Spleen (tissue), 11 donors: ENCODE results near the gene NUP210. TPM values are rescaled to one million over a fixed set of nuclear protein-coding genes. Genes with fewer than 3 reads are reported as not detected.

Source experiments
- DNase-seq: peaks from one replicate; pipeline ENCODE4 v3.0.0-alpha.2; 2020
- H3K27ac ChIP-seq, 8 donors: fragments of 200-600 bp; sonication (generic) in 7 of 8; 1 replicate in 4 of 8; 2 replicates in 4 of 8; pipeline versions ENCODE4 v1.5.0 to v1.8.0; 2016 to 2021; ENCODE audit warnings: inconsistent platforms in 4 of 8, mild to moderate bottlenecking in 4 of 8, moderate library complexity in 1 of 8
- H3K27me3 ChIP-seq, 7 donors: fragments of 200-600 bp; sonication (generic) in 6 of 7; replicated peaks in 1 of 7; 1 replicate in 4 of 7; 2 replicates in 3 of 7; pipeline versions ENCODE4 v1.5.0 to v1.8.0; 2016 to 2021; ENCODE audit warnings: inconsistent platforms in 3 of 7, mild to moderate bottlenecking in 1 of 7
- H3K36me3 ChIP-seq, 6 donors: fragments of 200-600 bp; sonication (generic) in 5 of 6; 1 replicate in 4 of 6; 2 replicates in 2 of 6; pipeline versions ENCODE4 v1.5.0 to v1.8.0; 2016 to 2021; ENCODE audit warnings: inconsistent platforms in 2 of 6
- H3K4me1 ChIP-seq, 6 donors: fragments of 200-600 bp; sonication (generic) in 5 of 6; 1 replicate in 3 of 6; 2 replicates in 3 of 6; pipeline versions ENCODE4 v1.5.0 to v1.8.0; 2016 to 2021; ENCODE audit warnings: inconsistent platforms in 3 of 6
- H3K4me3 ChIP-seq, 8 donors: fragments of 200-600 bp; sonication (generic) in 7 of 8; 1 replicate in 4 of 8; 2 replicates in 4 of 8; pipeline versions ENCODE4 v1.5.0 to v1.8.0; 2016 to 2021; ENCODE audit warnings: inconsistent platforms in 4 of 8, mild to moderate bottlenecking in 4 of 8, moderate library complexity in 2 of 8
- H3K9me3 ChIP-seq, 8 donors: fragments of 200-600 bp; sonication (generic) in 7 of 8; 1 replicate in 4 of 8; 2 replicates in 4 of 8; pipeline versions ENCODE4 v1.5.0 to v1.8.0; 2016 to 2021; ENCODE audit warnings: inconsistent platforms in 4 of 8
- CTCF ChIP-seq, 11 experiments: fragments of 200-600 bp in 7 of 11; fragments of 450-650 bp in 4 of 11; sonication (generic) in 4 of 11; IDR thresholded peaks in 8 of 11; conservative IDR thresholded peaks in 3 of 11; 1 replicate in 7 of 11; 2 replicates in 4 of 11; pipeline versions ENCODE4 v1.4.0 to v1.8.0; 2016 to 2021; ENCODE audit warnings: antibody characterized with exemption in 11 of 11, inconsistent platforms in 4 of 11, mild to moderate bottlenecking in 1 of 11
- POLR2A ChIP-seq, 3 donors: fragments of 450-650 bp; IDR thresholded peaks; one replicate each; pipeline ENCODE4 v1.5.1; 2017; ENCODE audit warnings: antibody characterized with exemption in 3 of 3, mild to moderate bottlenecking in 1 of 3
- POLR2AphosphoS5 ChIP-seq, 3 donors: sonication (generic); formaldehyde crosslinking; IDR thresholded peaks; one replicate each; pipeline ENCODE4 v1.5.1; 2017; ENCODE audit warnings: antibody characterized with exemption in 3 of 3
- WGBS, 5 donors: extraction: QIAGEN DNeasy Blood & Tissue Kit in 3 of 5; methylation state at CpG; one replicate each; pipeline versions ENCODE4 v1.1.5 to v1.1.7; 2013 to 2018; 5-methylcytosine and 5-hydroxymethylcytosine counted together
- intact Hi-C: fragments of 100-400 bp; cut with DNase I; formaldehyde crosslinking; loops from one replicate; pipeline ENCODE4 v1.15.0; 2023; ENCODE audit warnings: low total_unique reads
- polyA plus RNA-seq, 3 donors: library from polyadenylated mRNA; stranded (reverse); fragments of 200-250 nt; gene quantifications; one replicate each; pipeline ENCODE4 v1.2.1, GENCODE V29; 2013
- total RNA-seq, 7 donors: library from RNA; depleted of rRNA in 3 of 7; stranded (reverse); fragments of >200 nt in 3 of 7; fragmentation: NEBNext Ultra II Directional in 4 of 7; extraction: Animal tissue kit (Norgen Biotek cat#: 25700) in 4 of 7; gene quantifications; one replicate each; pipeline versions ENCODE4 v1.1.0 to v1.2.1, GENCODE V29; 2016 to 2021
- donor health status: healthy with polysubstance abuse.
- donor health status: DM: no; HTN: no; CAD: no; lungs with moderate emphysema.
- donor health status: DM: no; HTN: no; CAD: no.
- donor health status: Bipolar disorder and iron deficiency.
- donor health status: healthy.
- donor health status: DM: no; HTN: no; CAD: no.
- donor health status: DM: yes; HTN: yes; CAD: no.

The NUP210 gene
- total and polyA plus RNA-seq, 10 donors: 20.1 to 76.8 (median 58.2) TPM

GRCh38 chr3:13397316-13397715, 22.8 kb downstream of the NUP210 start:
- Histone ChIP-seq H3K27ac (no peak overlapping the region), H3K9me3 (no peaks in the 10 kb centered on the region), H3K27me3 (no peaks in the 10 kb centered on the region), H3K4me1 (peaks cover 0 to 11% (median 0%) of the 10 kb centered on the region in 6 donors), H3K4me3 (no peak overlapping the region), H3K36me3 (peaks cover 0 to 83% (median 54%) of the 10 kb centered on the region in 6 donors)
- no peak for DNase-seq
- intact Hi-C loops: loop anchor here (10.0 kb wide), 1 partner anchor 47 kb away; no protein-coding TSS in a partner anchor
- 89 to 98% (median 93%) methylated on average over 6 to 8 of the region's 8 CpGs for WGBS, 5 donors
- no peak for TF ChIP-seq POLR2AphosphoS5 (IDR thresholded peaks at IDR 0.05)

GRCh38 chr3:13394363-13394762, 25.8 kb downstream of the NUP210 start:
- Histone ChIP-seq H3K4me1 (no peaks in the 10 kb centered on the region), H3K27ac (no peak overlapping the region), H3K27me3 (no peaks in the 10 kb centered on the region), H3K9me3 (no peaks in the 10 kb centered on the region), H3K36me3 (peaks cover 0 to 100% (median 73%) of the 10 kb centered on the region in 6 donors), H3K4me3 (no peak overlapping the region)
- TF ChIP-seq POLR2A (IDR thresholded peaks at IDR 0.05) (no peak), CTCF (IDR thresholded peaks at IDR 0.05 in 8 of 11, conservative IDR thresholded peaks at IDR 0.05 in 3 of 11) (no peak), POLR2AphosphoS5 (IDR thresholded peaks at IDR 0.05) (no peak)
- intact Hi-C loops: loop anchor here (10.0 kb wide), 1 partner anchor 50 kb away; no protein-coding TSS in a partner anchor
- WGBS, 5 donors: 68 to 93% (median 78%) methylated on average over 3 to 4 of the region's 4 CpGs
- no peak for DNase-seq

DNA sequence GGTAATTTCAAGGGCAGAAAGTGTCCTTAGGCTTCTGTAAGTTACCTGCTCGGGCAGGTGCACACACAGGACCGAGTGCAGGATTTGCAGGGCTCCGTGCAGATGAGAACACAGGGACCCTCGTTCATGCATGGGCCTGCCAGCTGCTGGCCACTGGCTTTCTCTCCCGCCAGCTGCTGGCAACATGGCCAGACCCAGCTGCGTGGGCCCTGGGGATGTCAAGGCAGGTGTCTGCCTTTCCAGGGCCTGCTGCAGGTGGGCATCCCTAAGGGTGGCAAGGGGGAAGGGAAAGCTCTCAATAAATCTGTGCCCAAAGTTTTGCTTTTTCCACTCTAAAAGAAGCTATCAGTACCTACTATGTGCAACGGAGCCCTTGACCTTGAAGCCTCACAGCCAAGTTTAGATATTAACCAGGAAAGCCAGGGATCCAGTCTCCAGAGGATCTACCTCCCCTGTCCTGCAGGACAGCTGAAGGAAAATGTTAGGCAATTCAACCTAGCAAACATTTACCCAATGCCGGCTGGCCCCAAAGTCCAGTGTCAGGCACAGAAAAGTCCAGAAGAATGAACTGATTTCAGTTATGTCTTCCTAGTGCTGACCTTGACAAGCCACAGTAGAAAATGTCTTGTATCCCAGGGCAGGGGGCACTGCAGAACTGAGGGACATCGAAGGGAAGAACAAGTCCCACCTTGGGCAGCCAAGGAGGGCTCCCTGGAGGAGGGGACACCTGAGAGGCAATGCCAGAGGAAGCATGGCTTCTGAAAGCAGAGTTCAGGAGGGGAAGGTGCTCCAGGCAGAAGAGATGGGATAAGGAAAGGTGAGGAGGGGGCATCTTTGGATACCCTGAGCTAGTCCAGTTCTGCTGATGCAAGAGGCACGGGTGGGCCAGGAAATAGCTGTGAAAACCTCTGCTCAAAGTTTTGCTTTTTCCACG, 26.4 kb downstream of the NUP210 start:
- Histone ChIP-seq H3K27ac (no peak overlapping the region), H3K9me3 (no peaks in the 10 kb centered on the region), H3K4me1 (no peaks in the 10 kb centered on the region), H3K4me3 (no peak overlapping the region), H3K27me3 (no peaks in the 10 kb centered on the region), H3K36me3 (peaks cover 0 to 100% (median 77%) of the 10 kb centered on the region in 6 donors)
- DNase-seq: no peak
- WGBS, 5 donors: 70 to 91% (median 82%) methylated on average over 8 to 11 of the region's 11 CpGs
- TF ChIP-seq POLR2A (IDR thresholded peaks at IDR 0.05): no peak
- no peak for TF ChIP-seq CTCF (IDR thresholded peaks at IDR 0.05 in 8 of 11, conservative IDR thresholded peaks at IDR 0.05 in 3 of 11)
- peak in 1 of 3 donors; percentile 10 for TF ChIP-seq POLR2AphosphoS5 (IDR thresholded peaks at IDR 0.05)
- intact Hi-C loops: loop anchor here (10.0 kb wide), 1 partner anchor 51 kb away; no protein-coding TSS in a partner anchor

- TF ChIP-seq CTCF (IDR thresholded peaks at IDR 0.05 in 8 of 11, conservative IDR thresholded peaks at IDR 0.05 in 3 of 11) (peak in 5 of 11 experiments; percentile 18 to 49 (median 25)), POLR2A (IDR thresholded peaks at IDR 0.05) (no peak)
- peaks cover 0 to 100% (median 84%) of the 10 kb centered on the region in 6 donors for H3K36me3 ChIP-seq
- H3K27ac ChIP-seq: no peak overlapping the region
- H3K27me3 ChIP-seq: no peaks in the 10 kb centered on the region
- DNase-seq: no peak
- peaks cover 0 to 6% (median 0%) of the 10 kb centered on the region in 6 donors for H3K4me1 ChIP-seq
- intact Hi-C loops: loop anchor here (10.0 kb wide), 1 partner anchor 53 kb away; no protein-coding TSS in a partner anchor
- 74 to 85% (median 80%) methylated on average over 6 to 7 of the region's 7 CpGs for WGBS, 5 donors
- H3K9me3 ChIP-seq: no peaks in the 10 kb centered on the region
- no peak overlapping the region for H3K4me3 ChIP-seq
Measured at GRCh38 chr3:13391308-13391707, 28.8 kb downstream of the NUP210 start.
